ENCODE measurements around the gene MRPL2.

GRCh38 chr6:43062818-43063217 lies 3.6 kb upstream of the MRPL2 start:
- TF ChIP-seq SIN3A (conservative IDR thresholded peaks at IDR 0.05 in 1 of 2, IDR thresholded peaks at IDR 0.05 in 1 of 2; ENCODE audit: low read depth in 1 of 2, low read length in 2 of 2) (no peak), POLR2A (IDR thresholded peaks at IDR 0.05; ENCODE audit: control extremely low read depth in 1 of 2, low read depth in 2 of 2, low read length in 2 of 2) (no peak), CBX5 (IDR thresholded peaks at IDR 0.05; ENCODE audit: low read depth, low read length) (no peak), CHD7 (IDR thresholded peaks at IDR 0.05; ENCODE audit: insufficient replicate concordance, low read length) (no peak), CTCF (IDR thresholded peaks at IDR 0.05; ENCODE audit: control extremely low read depth in 1 of 3, insufficient read depth in 1 of 3, low read depth in 1 of 3, low read length in 3 of 3) (no peak), CHD2 (IDR thresholded peaks at IDR 0.05; ENCODE audit: low read length) (no peak), EP300 (IDR thresholded peaks at IDR 0.05; ENCODE audit: borderline replicate concordance in 1 of 2, low read depth in 2 of 2, low read length in 2 of 2) (no peak), RFX5 (IDR thresholded peaks at IDR 0.05; ENCODE audit: borderline replicate concordance, low read depth, low read length) (no peak)
